DMS153 (cell line): ENCODE data around the gene LAMTOR3.
A peak's percentile ranks its signal among the peaks of the same experiment; 100 is the strongest.

ENCODE experiments used
- DNase-seq: peaks from one replicate; lab custom pipeline; 2025; lab: John Stamatoyannopoulos, UW

The LAMTOR3 gene

DNA sequence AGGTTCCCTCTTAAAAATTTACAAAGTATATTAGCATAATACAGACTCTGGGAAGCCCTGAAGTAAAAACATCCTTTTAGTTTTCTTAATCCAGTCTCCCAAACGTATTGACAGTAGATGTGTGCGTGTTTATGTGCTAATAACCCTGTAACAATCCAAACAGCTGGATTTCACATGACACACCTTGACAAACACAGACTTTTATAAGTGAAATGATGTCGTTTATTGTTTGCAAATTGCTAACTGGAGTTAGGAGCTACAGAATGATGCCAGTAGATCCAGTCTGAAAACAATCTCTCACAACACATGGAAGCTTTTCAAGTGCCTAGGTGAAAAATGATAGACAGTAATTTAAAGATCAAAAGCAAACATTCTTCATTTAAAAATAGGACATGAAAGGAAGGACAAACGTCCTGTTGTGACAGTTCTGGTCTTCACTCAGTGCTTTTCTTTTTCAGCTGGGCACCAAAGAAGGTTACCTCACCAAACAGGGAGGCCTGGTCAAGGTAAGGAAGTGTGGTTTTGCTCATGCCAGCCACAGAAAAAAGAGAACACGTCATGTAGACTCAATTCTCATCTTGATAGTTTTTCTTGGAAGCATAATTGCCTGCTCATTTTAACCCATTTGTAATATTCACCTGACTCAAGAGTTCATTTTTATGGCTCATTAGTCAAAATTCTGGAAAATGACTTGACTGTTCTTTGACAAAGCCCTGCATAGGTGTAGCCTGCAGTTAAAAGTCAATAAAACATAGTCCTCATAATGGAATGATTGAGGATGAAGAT, 32.9 kb downstream of the LAMTOR3 start:
- no peak for DNase-seq

- DNase-seq: no peak
These were observed 33.7 kb downstream of the LAMTOR3 start for GRCh38 chr4:99860521-99860920.

- no peak for DNase-seq
These were observed 34.6 kb downstream of the LAMTOR3 start for GRCh38 chr4:99859618-99860017.

GRCh38 chr4:99857307-99857706, 36.9 kb downstream of the LAMTOR3 start:
- DNase-seq: no peak

- no peak for DNase-seq
These were observed 38.1 kb downstream of the LAMTOR3 start for GRCh38 chr4:99856166-99856565.

GRCh38 chr4:99855678-99856077, 38.5 kb downstream of the LAMTOR3 start:
- DNase-seq: no peak

DNA sequence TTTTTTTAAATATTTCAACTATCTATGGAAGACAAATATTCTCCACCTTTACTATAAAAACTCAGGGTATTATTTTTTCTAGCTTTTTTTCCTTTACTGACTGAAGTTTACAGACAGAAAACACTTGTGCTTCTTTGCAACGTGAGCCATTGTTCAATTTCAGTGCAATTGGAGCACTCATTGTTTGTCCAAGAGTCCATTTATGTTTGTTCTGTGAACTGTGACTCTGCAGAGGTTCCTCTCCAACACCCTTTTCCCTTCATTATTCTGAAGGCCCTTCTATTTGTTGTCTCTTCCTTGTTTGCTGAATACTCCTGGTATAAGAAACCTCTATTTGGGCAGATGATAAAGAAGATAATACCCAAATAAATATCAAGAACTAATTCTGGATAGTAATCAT, 40.2 kb downstream of the LAMTOR3 start:
- peak; percentile 32 for DNase-seq

GRCh38 chr4:99853190-99853589, 41.0 kb downstream of the LAMTOR3 start:
- no peak for DNase-seq

GRCh38 chr4:99852199-99852749, 42.0 kb downstream of the LAMTOR3 start:
- DNase-seq: no peak

DNA sequence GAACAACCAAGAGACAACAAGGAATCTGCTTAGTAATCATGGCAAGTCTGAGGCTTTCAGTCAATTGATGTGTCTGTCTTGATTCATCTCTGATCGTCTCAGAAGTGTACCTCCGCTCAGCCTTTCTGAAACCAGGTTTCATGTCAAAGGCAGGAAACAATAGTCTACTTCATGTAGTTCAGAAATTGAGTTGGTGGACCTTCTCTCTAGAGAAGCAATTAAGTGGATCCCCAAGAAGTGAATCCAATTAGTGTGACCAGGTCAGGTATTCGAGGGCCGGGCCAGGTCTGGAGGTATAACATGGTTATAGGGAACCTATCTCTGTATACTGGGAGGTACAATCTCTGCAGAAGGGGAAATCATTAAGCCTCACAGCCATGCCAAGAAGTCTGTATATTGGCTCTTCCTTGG, 45.6 kb downstream of the LAMTOR3 start:
- DNase-seq: no peak

DNA sequence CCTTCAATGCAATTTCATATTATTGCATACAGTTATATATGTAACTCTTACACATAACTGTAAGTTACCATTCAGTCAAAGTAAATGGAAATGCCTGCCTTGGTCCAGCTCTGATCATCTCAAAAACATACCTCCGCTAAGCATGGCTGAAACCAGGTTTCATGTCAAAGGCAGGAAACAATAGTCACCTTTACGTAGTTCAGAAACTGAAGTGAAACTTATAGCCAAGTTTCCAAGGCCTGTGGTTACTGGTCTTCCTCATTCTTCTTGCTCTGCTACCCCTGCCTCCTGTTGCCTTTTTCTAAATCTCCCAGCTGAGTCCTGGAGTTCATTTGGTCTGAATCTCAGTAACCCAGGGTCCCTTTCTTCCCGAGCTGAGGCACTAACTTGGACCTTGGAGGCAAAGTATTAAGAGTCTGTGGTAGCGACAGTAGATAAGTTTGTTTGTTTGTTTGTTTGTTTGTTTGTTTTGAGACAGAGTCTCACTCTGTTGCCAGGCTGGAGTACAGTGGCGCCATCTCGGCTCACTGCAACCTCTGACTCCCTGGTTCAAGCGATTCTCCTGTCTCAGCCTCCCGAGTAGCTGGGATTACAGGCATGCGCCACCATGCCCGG, 46.8 kb downstream of the LAMTOR3 start:
- DNase-seq: no peak

GRCh38 chr4:99846891-99847290, 47.3 kb downstream of the LAMTOR3 start:
- DNase-seq: no peak

DNA sequence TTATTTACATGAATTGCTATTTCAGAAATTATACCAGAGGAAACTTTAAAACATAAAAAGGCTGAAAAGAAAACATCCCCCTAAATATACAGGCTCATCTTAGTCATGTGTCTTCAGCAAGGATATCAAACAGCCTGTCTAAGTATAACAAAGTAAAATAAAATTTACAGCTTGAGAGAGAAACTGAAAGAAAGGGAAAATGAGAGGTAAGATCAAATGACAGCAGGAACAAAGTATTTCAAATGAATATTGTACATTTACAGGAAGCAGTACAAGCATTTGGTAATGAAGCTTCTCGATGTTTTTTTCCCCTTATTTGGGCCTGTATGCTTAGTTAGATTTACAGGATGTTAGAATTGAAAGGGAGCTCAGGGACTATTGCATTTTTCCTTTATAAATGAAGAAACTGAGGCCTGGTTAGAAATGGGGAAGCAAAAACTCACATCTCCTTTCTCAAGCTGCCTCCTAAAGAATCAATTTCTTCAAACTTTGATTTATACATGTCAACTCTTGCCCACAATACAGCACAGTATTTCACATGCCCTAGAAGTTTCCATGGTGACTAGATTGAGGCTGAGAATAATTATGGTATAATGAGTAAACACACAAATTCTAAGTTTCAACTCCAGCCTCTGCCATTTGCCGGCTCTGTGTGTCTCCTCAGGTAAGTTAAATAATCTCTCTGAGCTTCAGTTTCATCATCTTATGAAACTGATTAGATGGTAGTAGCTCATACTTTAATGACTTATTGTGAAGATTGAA, 48.3 kb downstream of the LAMTOR3 start:
- no peak for DNase-seq

GRCh38 chr4:99845179-99845578, 49.0 kb downstream of the LAMTOR3 start:
- DNase-seq: no peak

GRCh38 chr4:99844048-99844447, 50.2 kb downstream of the LAMTOR3 start:
- no peak for DNase-seq

GRCh38 chr4:99843413-99843812, 50.8 kb downstream of the LAMTOR3 start:
- DNase-seq: no peak

DNA sequence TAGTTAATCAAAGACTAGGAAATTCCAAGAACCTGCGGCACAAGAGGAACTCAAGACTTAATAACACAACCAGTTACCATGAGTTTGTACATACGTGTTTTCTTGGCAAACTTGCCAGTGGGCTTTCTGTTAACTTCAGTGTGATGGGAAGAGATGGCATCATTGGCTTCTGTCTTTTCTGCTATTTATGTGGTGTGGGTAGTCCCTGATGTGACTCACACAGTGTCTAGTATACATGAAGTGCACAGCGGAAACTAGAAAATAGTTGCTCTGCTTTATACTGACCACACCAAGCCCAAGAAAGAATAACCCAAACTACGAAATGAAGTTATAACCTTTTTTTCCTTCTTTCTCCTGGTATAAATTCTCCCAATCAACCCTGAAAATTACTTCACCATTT, 53.1 kb downstream of the LAMTOR3 start:
- no peak for DNase-seq

DNA sequence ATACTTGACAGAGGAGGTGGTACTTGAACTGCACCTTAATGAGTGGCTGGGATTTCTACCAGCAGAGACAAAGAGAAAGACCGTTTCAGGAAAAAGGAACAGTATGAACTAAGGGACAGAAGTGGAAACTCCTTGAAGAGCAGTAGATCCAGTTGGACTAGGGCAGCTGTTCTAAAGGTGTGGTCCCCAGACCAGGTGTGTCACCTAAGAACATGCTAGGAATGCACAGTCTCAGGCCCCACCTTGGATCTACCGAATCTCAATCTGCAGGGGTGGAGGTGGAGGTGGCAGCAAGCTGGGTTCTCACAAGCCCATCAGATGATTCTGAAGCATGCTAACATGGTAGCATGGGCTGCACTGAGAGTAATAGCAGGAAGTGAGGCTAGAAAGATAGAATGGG, 55.3 kb downstream of the LAMTOR3 start:
- DNase-seq: no peak

DNA sequence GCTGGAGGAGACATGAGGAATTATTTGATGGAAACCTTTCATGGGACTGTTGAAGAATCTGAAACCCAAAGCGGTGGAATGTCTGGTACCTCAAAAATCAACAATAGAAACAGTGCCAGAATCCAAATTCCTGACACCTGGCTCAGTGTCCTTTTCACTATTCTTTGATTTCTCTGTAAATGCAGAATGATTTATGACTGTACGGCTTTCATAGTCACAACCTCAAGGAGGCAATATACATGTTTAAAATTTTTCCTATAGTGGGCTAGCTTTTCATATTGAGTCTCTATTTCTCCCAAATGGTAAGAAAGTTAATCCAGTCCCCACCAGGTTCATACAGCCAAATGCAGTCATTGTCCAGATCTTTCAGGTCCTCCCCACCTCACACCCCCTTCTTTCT, 58.3 kb downstream of the LAMTOR3 start:
- no peak for DNase-seq

DNA sequence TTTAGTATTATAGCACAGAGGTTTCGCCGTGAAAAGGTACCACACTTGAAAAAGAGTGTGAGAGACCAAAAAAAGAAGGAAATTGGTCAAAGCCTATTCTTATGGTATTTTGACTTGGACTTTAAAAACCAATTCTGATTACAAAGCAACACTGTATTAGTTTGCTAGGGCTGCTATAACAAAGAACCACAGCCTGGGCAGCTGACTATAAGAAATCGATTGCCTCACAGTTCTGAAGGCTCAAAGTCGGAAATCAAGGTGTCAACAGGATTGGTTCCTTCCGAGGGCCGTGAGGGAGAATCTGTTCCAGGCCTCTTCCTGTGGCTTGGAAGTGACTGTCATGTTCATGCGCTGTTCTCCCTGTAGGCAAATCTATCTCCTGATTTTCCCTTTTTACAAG, 59.7 kb downstream of the LAMTOR3 start:
- no peak for DNase-seq

DNA sequence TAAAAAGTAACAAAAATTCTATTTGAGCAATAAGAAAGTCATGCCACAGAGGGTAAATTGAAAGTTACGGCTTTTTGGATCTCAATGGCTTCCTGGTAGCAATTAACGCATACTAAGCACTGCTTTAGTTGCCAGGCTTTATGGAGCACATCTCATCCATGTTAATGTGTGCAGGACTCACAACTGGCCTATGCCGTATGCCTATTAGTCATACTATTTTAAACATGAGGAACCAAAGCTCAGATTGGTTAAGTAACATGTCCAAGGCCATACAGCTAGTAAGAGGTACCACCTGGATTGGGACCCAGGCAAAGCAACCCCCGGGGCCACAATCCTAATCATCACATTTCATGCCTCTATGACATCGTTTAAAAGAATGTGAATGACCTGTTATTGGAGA, 60.5 kb downstream of the LAMTOR3 start:
- no peak for DNase-seq

GRCh38 chr4:99832758-99833157, 61.5 kb downstream of the LAMTOR3 start:
- DNase-seq: no peak

GRCh38 chr4:99832321-99832720, 61.9 kb downstream of the LAMTOR3 start:
- DNase-seq: no peak
